Measurements from ENCODE around the gene SH3PXD2A.
A peak's percentile ranks its signal among the peaks of the same experiment; 100 is the strongest.

SH3PXD2A gene

GRCh38 chr10:103627111-103627892 is 228.1 kb downstream of the SH3PXD2A start:
- DNase-seq = no peak

GRCh38 chr10:103626178-103626577 is 229.2 kb downstream of the SH3PXD2A start:
- peak in 33 of 56 donors; percentile 18 to 79 (median 43) for DNase-seq

DNA sequence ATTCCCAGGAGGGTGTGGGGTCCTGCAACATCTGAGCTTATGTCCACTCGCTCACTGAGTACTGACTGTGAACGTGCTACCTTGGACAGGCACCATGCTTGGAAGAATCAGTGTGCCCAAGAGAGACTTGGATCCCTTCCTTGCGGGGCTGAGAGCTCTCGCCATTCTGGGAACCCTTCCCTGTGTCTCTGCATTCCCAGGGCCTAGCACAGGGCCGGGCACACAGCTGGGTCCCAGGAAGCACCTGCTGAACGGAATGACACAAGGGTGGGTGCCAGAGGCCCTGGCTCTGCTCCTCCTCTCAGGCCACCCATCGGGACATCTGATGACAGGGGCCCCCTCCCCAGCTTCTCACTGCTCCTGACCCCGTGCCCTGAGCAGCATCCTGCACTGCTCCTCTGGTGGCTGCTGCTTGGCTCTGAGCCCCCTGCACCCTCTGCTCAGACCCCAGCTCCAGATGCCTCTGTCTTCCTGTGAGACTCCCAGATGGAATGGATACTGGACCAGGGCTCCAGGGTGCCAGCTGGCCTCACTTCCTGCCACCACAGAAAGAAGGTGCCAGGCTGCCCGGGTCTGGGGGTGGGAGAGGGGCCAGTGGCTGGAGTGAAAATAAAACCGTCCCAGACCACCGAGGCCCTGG is 232.3 kb downstream of the SH3PXD2A start:
- no peak for DNase-seq

GRCh38 chr10:103622286-103622685 is 233.1 kb downstream of the SH3PXD2A start:
- DNase-seq = no peak

GRCh38 chr10:103621783-103622125 is 233.6 kb downstream of the SH3PXD2A start:
- DNase-seq = peak in 19 of 56 donors; percentile 14 to 61 (median 36)

GRCh38 chr10:103620891-103621782 is 234.2 kb downstream of the SH3PXD2A start:
- no peak for DNase-seq

DNA sequence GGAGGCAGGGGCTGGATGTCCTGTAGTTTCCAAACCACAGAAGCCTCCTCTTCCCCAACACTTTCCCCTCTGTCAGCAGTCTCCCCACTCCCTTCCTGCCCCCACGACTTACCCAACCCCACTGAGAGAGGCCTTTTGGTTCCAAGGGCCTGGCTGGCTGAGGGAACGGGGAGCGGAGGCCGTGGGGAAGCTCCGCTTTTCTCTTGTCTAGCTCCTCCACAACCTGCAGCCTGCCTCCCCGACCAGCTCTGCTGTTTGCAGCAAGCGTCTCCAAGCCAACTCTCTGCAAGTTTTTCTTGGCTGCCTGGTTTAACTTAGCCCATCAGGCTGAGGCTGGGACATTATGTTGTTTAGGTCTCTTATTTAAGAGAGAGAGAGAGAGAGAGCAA is 235.0 kb downstream of the SH3PXD2A start:
- DNase-seq = no peak

DNA sequence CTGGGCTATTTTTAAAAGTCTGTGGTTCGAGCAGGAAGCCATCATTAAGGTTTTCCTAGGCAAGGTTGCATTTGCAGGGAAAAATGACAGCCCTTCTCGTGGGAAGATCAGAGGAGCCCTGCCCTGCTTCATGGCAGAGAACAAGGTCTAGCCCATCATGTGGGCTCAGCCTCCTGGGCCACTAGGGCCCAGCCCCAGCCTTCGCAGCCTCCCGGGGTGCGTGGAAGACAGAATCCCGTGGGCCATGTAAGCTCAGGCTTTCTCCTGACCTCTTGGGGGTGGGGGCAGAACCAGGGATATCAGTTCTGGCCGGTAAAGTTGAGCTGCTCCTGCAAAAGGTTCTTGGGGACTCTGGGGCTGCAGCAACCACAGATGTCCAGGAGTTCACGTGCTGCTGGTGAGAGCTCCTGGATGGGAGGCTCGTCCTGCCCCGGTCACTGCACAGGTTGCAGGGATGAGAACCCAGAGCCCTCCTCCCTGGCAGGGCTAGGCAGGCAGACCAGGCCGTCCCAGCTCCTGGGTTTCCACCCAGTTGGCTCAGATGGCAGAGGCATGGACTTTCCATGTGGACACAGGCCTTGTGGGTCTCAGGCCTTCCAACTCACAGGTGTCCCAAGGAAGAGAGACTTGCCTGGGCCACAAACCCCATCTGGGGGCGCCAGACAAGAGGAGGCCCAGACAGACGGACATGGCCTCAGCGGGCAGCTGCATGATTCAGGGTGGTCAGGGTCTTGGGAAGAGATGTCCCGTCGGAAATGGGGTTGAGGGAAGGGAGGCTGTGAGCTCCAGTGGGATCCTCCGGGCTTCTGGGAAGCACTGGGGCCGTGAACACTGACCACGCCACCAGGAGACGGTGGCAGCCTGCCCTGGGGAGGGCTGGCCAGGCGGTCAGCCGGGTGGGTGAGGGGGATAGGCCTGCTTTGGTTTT is 235.7 kb downstream of the SH3PXD2A start:
- no peak for DNase-seq

DNA sequence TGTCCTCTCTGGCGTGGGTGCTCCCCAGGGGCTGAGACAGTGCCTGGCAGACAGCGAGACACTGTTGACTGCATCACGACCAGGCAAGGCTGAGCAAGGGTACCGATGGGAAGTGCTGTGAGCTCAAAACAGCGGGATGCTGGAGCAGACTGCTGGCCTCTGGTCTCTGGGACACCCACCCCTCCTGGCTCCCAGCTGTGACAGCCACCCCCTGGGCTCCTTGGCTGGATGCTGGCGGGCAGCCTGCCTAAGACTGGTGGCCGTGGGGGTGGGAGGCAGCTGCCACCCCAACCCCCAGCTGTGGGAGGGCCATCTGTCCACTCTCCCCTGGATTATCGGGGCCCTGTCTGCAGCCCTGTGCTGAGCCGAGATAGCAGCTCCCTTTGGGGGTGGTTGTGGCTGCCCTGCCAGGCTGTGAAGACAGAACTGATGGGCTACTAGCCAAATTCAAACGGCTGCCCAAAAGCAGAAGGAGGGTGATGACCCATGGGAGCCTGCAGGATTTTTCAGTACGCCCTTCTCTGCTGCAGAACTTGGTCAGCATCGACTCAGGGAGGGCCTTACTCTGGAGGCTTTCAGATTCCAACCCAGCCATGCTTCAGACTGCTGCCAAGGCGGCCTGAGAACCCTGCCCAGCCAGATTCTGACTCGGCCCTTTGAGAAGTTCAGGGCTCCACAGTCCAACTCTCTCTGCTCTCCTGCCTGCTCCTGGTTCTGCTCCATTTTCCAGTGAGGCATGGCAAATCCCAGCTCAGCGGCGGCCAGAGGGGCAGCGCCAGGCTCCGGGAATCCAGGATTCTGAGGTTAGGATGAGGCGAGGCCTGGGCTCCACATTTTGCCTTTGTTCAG is 236.6 kb downstream of the SH3PXD2A start:
- peak in 43 of 56 donors; percentile 17 to 75 (median 44) for DNase-seq

GRCh38 chr10:103617602-103618385 is 237.6 kb downstream of the SH3PXD2A start:
- DNase-seq = no peak

DNA sequence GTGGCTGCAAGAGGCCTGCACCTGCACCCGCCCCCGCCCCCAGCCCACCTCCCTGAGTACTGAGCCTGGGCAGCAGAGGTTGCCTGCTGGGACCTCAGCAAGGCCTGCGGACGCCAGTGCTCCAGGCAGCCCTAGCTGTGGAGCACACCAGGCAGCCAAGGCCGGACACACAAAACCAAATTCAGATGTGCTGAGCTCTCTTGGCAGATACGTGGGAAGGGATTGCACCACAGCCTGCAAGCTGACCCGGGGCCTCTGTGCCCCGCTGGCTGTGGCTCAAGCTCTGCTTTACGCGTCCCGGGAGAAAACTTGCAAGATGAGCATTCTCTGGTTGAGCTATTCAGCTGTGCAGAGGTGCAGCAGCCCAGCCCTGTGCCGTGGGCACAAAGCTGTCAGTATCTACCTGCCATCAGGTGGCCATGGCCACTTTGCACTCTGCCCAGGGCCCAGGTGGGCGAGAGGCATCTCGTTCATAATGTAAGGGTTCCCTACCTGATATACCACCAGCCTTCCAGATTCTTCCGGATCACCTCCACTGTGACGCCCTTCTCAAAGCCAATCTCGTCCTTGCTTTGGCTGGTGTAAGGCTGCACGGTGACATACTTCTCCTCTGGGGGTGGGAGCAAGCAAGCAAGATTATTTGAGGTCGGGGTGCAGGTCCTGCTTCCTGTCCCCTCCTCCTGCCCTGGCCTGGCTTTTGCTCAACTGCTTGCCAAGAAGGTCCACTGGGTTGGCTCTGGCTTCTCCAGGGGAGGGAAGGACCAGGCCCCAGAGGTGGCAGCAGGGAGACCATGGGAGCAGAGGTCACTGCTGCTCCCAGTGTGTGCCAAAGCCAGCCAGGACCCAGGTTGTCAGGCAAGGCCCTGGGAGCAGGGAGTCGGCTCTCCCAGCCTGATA is 238.4 kb downstream of the SH3PXD2A start:
- DNase-seq = no peak

DNA sequence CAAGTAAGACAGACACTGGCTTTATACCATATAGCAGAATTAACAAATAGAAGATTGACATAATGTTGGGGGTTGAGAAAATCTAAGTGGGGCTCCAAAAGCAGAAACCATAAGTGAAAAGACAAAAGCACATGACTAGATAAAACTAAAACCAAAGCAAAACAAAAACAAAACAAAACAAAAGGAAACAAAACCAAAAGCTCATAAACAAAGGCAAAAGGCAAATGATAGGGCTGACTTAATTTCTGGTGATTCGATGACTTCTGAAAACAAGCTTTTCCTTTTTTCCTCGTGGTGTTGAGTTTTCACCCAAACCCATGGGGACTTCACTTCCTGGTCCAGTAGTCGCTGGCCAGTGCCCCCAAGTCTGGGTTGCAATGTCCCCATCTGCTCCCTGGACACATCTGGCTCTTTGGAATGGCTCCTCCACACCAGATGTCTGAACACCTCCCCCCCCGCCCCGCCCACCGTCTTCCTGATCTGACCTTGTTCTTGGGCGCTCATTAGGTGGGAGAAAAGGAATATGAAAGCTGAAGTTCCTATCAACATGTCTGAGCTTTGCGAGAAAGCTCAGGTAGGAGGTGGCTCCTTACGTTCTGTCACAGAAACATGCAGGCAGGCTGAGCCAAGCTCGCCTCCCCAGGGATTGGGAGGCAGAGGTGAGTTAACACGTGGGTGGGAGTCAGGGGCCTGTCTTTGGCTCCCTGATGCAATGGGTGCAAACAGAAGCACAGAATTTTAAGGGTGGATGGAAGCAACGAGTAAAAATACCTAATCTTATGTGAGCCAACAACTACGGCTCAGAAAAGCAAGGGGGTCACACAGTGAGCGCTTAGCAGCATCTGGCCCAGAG is 240.8 kb downstream of the SH3PXD2A start:
- no peak for DNase-seq

DNA sequence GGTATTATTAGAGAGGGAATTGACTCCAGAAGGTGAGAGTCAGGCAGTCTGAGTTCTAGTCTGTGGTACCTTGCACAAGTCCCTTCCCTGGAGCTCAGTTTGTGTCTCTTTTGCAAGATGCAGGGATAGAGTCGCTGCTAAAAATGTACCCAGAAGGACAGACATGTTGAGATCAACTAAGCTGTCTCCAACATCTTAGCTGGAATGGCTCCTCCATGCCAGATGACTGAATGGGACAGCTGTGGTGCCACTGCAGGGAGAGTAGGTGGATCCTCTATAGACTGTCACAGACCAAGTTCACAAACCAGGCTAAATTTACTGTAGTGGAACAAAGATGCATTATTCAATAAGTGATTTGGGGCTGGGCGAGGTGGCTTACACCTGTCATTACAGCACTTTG is 241.8 kb downstream of the SH3PXD2A start:
- DNase-seq = no peak

GRCh38 chr10:103612462-103613365 is 242.7 kb downstream of the SH3PXD2A start:
- peak in 23 of 56 donors; percentile 11 to 69 (median 36) for DNase-seq

GRCh38 chr10:103610921-103611511 is 244.4 kb downstream of the SH3PXD2A start:
- no peak for DNase-seq
